Activated CD4-positive, alpha-beta T cell treated with anti-CD3 and anti-CD28 coated beads for 24 hours (primary cell): ENCODE measurements around the gene CRY2.
"Not testable (repeated sequence)": the region's sequence is repeated elsewhere in the genome, so short reads cannot be mapped to it uniquely, and the experiment has no call there.

ENCODE experiments used
- DNase-seq, 2 donors: peaks; one replicate each; pipeline ENCODE4 v3.0.0-alpha.2; 2020; ENCODE audit warnings: low read depth in 2 of 2

CRY2 gene

GRCh38 chr11:45811571-45812290 lies 35.5 kb upstream of the CRY2 start:
- DNase-seq, result no peak

- no peak for DNase-seq
These were observed 34.4 kb upstream of the CRY2 start for GRCh38 chr11:45812581-45813548.

- no peak for DNase-seq
These were observed 31.5 kb upstream of the CRY2 start for GRCh38 chr11:45815747-45816146.

GRCh38 chr11:45816614-45817013 lies 30.7 kb upstream of the CRY2 start:
- no peak for DNase-seq

GRCh38 chr11:45817191-45817590 lies 30.1 kb upstream of the CRY2 start:
- DNase-seq, result no peak

- DNase-seq, result no peak
These were observed 28.2 kb upstream of the CRY2 start for GRCh38 chr11:45818961-45819605.

GRCh38 chr11:45820211-45820857 lies 26.9 kb upstream of the CRY2 start:
- DNase-seq, result no peak

- DNase-seq, result not testable (repeated sequence)
These were observed 20.8 kb upstream of the CRY2 start for GRCh38 chr11:45826492-45826891.

- no peak for DNase-seq
These were observed 20.2 kb upstream of the CRY2 start for GRCh38 chr11:45827123-45827522.

GRCh38 chr11:45828996-45829395 lies 18.3 kb upstream of the CRY2 start:
- DNase-seq, result no peak

- no peak for DNase-seq
These were observed 16.7 kb upstream of the CRY2 start for GRCh38 chr11:45830596-45830995.

- no peak for DNase-seq
These were observed 14.3 kb upstream of the CRY2 start for GRCh38 chr11:45832811-45833441.

- DNase-seq, result no peak
These were observed 13.5 kb upstream of the CRY2 start for GRCh38 chr11:45833761-45834160.

- no peak for DNase-seq
These were observed 12.9 kb upstream of the CRY2 start for GRCh38 chr11:45834298-45834756.

GRCh38 chr11:45839204-45839603 lies 8.1 kb upstream of the CRY2 start:
- DNase-seq, result no peak

GRCh38 chr11:45840251-45840650 lies 7.0 kb upstream of the CRY2 start:
- DNase-seq, result not testable (repeated sequence)

GRCh38 chr11:45843158-45843924 lies 3.9 kb upstream of the CRY2 start:
- DNase-seq, result peak; percentile 76 to 84

GRCh38 chr11:45844822-45845578 lies 2.3 kb upstream of the CRY2 start:
- no peak for DNase-seq

GRCh38 chr11:45846174-45846675 lies 1.1 kb upstream of the CRY2 start:
- no peak for DNase-seq
